GM19395 (cell line): ENCODE results near the gene POU5F1.

ENCODE experiments used
- ATAC-seq: cut with Tn5 transposase; IDR thresholded peaks from one replicate; pipeline ENCODE4 v1.9.1; 2021; ENCODE audit warnings: mild to moderate bottlenecking, moderate library complexity; ENCODE audit not compliant: unreplicated experiment

POU5F1 gene

GRCh38 chr6:31144296-31144969 lies 26.0 kb downstream of the POU5F1 start:
- no peak for ATAC-seq

DNA sequence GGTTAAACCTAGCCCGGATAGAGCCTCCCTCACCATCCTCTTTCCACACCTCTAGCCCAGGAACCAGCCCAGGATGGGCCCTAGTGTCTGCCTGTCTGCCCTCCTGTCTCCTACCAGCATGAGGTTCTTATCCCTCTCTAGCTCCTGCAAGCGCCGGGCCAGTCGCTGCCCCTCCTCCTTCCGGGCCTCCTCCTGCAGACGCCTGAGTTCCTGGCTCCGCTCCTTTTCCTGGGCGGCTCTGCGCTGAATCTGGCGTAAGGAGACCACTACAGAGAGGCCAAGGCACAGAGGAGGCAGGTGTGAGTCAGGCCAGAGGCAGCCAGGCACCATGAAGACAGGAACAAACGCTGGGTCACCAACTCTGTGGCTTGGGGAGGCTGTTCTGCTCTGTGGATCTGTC lies 27.3 kb downstream of the POU5F1 start:
- ATAC-seq, result no peak

- ATAC-seq, result no peak
Observed at GRCh38 chr6:31142361-31142761, 28.1 kb downstream of the POU5F1 start.

GRCh38 chr6:31140643-31141042 lies 29.8 kb downstream of the POU5F1 start:
- ATAC-seq, result no peak

DNA sequence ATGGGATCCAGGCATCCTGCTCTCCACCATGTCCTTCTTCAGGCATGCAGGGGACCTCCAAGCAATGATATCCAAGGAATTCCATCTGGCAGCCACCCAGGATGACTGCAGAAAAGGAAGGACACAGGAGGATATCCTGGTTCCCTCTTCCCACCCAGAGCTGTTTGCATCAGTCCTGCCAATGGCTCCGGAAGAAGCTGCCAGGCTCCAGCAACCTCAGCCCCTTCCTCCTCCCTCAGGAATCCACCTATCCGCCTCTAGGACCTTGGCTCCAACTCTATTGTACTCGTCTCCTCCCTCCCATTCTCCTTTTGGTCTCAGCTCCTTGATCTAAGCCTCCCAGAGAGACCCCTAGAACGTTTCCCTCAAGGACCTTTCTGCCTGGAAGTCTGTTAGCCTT lies 30.9 kb downstream of the POU5F1 start:
- ATAC-seq, result no peak

GRCh38 chr6:31138982-31139381 lies 31.5 kb downstream of the POU5F1 start, which contains the start of gene PSORS1C2:
TSS of gene PSORS1C2 (minus strand) at chr6:31139066. CDS start at chr6:31139026, 40 bp downstream.
- ATAC-seq, result no peak

DNA sequence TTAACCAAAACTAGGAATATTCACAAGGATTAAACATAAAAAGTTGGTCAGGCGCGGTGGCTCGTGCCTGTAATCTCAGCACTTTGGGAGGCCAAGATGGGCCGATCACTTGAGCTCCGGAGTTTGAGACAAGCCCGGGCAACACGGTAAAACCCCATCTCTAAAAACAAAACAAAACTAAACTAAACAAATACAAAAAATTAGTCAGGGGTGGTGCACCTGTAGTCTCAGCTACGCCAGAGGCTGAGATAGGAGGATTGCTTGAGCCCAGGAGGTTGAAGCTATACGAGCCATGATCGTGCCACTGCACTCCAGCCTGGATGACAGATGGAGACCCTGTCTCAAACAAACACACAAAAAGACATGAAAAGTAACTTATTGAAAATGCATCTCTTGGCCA lies 34.8 kb downstream of the POU5F1 start:
- ATAC-seq, result no peak

DNA sequence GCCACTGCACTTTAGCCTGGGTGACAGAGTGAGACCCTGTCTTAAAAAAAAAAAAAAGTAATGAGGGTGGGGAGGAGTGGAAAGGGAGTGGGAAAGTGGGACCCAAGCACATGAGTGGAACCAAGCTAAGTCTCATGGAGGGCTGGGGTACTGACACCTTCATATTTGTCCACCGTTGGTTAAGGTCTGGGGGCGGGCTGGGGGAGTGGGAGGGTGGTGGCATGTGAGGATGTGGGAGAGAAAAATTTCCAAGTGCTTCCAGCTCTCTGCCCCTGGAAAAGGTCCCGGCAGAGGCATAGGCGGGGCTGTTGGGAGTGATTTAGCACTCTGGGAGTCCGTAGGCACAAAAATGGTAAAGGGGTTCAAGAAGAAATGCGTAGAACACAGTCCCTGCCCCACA lies 37.7 kb downstream of the POU5F1 start:
- no peak for ATAC-seq

DNA sequence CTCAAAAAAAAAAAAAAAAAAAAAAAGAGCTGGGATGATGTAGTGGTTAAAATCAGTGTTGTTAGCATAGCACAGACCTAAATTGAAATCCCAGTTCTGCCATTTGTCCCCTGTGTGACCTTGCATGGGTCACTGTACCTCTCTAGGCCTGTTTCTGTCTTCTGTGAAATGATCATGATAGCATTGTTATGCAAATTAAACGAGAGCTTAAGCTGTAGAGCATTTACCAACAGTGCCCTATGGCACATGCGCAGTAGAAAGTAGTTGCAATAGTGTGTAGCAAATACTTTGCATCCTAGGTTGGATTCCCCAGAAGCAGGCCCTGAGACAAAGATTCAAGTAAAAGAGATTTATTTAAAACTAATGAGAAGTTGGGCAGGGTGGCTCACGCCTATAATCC lies 38.9 kb downstream of the POU5F1 start:
- ATAC-seq, result no peak

DNA sequence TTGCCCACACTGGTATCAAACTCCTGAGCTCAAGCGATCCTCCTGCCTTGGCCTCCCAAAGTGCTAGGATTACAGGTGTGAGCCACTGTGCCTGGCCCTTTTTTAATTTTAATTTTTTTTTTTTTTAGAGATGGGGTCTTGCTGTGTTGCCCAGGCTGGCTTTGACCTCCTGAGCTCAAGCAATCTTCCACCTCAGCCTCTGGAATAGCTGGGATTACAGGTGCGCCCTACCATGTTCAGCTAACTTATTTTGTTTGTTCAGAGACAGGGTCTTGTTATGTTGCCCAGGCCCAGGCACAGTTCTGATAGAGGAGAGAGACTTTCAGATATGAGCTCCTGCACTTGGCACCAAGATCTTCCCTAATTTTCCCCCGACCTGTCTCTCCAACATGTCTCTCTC lies 39.7 kb downstream of the POU5F1 start:
- no peak for ATAC-seq

GRCh38 chr6:31129130-31129529 lies 41.4 kb downstream of the POU5F1 start:
- ATAC-seq, result no peak

- no peak for ATAC-seq
Observed at GRCh38 chr6:31128093-31128676, 42.3 kb downstream of the POU5F1 start.

DNA sequence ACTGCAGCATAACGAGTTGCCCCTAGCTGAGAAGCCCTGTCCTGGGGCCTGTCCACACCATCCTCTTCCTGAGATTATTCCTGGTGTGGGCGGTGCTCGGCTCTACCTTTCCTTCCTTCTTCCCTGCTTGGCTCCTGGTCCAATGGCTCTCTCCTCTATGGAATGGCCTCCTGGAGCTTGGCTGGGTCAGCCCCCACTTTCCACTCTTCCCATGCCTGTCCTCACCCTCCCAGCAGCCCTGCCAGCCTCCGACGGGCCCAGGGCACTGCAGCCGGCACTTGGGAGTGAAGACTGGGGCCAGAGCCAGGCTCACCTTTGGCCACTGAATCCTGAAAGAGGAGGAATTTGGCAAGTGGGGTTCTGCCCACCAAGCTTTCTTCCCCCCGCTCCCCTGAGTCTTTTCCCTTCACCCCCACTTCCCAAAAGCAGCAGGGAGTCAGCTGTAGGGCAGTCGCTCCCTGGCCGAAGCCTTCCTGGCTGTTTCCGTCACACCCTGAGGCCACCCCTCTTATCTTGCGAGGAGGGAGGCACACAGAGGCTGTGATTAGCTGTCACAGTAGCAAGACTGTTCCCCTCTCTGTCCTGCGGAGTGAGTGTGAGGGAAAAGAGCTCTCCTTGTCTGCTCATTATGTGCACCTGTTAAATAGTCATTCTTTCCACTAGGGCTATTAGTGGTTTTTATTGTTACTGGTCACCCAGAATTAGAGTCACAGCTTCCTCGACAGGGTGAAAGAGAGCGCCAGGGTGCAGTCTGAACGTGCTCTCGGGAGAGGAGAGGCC lies 43.9 kb downstream of the POU5F1 start:
- no peak for ATAC-seq

DNA sequence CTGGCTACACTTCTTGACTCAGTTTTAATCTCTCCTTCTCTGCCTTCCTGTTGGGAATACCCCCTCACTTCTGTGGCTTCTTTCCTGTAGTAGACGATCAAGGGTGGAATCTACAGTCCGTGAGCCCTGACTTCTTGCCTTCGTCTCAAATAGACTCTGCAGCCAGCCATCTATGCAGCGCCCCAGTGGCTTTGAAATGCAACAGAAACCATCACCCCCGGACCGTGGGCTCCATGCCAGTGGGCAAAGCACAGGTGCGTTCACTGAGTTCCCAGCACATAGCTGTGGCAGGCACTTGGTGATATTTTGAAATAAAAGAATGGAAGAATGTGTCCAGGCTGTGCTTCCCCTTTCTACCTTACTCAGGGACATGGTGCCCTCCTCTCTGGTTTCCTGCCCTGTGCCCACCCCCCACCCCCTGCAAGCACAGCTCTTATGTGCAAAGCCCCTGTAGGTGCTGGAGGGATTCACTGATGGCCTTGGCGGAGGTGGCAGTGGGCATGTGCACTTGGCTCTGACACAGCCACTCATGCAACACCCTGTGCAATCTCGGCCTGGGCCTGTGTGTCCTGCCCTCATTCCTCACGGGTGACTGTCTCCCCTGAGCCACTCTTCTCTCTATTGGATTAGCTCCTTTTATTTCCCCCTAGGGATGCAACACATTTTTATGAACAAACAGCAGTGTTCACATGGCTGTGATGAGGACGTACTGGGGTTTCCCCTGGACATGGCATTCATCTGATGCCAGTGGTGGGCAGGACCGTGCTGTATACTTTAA lies 44.7 kb downstream of the POU5F1 start:
- ATAC-seq, result no peak

DNA sequence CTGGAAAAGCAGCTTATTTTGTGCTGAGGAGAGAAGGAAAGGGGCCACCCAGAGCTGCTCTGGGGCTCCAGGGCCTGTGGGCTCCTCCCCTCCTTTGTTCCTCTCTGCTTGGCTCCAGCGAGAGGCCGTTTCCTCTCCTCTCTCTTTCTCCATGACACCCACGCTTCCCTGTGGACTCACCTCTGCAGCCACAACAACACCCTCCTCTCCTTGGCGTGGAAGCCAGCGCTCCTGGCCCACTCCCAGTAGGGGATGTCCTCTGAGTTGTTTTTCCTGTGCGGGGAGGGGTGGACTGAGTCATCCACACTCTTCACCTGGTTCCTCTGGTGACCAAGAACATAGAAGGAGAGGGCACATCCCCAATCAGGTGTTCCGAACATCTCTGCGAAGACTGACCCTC lies 45.3 kb downstream of the POU5F1 start:
- ATAC-seq, result no peak

- ATAC-seq, result no peak
Observed at GRCh38 chr6:31122791-31123706, 47.4 kb downstream of the POU5F1 start.

DNA sequence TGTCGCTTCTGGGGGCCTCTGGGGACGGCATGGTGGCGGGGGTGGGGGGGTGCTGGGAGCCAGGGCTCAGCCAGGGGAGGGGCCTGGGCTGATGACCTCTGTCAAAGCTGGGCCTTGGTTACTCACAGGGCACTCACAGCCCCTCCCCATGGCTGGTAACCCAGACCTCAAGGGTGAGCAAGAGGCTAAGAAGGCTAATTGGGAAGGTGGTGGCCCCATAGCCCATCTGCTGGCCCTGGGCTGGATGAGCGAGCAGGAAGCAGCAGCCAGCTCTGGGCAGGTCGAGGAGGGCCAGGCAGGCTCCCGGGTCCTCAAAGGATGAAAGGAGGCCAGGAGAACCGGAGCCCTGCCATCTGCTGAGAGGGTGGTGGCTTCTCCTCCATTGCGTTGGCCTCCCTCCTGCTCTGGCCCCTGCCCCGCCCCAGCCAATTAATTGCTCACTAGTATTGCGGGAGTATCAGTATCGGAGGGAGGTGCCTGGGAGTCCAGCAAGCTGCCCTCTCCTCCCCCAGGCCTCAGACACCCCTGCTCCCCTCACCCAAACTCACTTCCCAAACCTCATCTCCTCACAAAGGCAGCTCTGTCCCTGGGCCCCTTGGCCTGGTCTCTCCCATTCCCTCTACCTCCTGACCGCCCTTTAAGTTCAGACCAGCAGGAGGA lies 49.2 kb downstream of the POU5F1 start:
- no peak for ATAC-seq

DNA sequence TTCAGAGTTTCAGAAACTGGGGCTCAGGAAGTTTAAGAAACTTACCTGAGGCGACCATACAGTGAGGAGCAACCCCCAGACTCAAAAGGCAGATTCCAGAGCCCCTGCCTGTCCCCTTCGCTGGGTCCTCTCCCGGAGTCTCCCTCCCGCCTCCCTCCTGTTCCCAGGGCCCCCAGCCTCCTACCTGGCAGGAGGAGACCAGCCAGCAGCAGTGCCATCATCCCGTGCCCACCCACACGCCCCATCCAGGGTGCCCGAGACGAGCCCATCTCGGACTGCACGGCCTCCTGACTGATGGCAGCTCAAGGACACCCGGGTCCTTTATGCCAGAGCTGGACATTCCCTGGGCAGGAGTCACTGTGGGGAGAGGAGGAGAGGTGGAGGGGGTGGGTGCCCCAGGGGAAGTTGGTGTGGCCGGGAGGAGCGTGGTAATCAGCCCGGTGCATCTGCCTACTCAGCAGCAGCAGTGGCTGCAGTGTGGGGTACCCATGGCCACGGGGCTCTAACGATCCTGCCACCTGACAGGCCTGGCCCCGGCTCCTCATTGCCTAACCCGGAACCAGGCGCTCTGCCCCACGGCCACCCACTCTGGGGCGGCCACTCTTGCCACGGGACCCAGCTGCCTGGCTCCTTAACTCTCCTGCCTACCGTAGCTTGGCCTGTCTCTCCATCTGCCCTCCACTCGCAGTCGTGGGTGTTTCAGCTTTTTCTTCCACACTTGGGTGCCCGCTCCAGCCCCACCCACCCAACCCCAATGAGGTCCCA lies 50.1 kb downstream of the POU5F1 start, which contains the start of gene CDSN:
CDSN (minus strand) TSS at position 296 of the 765 bp plus-strand sequence; CDS start at position 269, 27 bp downstream.
- ATAC-seq, result no peak

- ATAC-seq, result no peak
Observed at GRCh38 chr6:31118178-31118577, 52.3 kb downstream of the POU5F1 start.
